GM12875 (cell line): Measurements from ENCODE around the gene SARS1.

ENCODE experiments used
- H3K4me3 ChIP-seq: one replicate; pipeline ENCODE4 v1.5.1; 2011; ENCODE audit warnings: low read depth, low read length, control low read depth
- TF ChIP-seq, protein P1 (sequence below): IDR thresholded peaks from 2 replicates; pipeline ENCODE4 v1.5.1; 2011; ENCODE audit warnings: low read depth, mild to moderate bottlenecking, control low read depth, inconsistent platforms, low read length, moderate library complexity, borderline replicate concordance; ENCODE audit not compliant: insufficient read depth

SARS1 gene

DNA sequence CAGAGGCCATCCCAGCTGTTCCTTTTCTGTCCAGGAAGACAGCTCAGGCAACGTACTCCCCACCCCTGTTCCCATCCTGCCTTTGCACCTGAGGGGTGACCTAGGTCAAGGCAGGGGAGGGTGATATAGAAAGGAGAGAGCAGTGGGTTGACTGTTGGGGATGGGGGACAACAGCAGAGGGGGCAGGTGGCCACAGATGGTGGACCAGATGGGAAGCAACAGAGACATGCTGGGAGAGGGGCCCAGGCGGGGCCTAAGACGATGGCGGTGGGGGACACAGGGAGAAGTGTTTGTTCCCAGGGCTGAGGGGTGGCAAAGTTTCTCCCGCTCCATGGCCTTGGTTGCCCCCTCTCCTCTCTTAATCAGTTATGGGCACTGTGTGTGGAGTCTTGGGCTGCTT is 42.0 kb downstream of the SARS1 start:
- TF ChIP-seq, protein P1, sequence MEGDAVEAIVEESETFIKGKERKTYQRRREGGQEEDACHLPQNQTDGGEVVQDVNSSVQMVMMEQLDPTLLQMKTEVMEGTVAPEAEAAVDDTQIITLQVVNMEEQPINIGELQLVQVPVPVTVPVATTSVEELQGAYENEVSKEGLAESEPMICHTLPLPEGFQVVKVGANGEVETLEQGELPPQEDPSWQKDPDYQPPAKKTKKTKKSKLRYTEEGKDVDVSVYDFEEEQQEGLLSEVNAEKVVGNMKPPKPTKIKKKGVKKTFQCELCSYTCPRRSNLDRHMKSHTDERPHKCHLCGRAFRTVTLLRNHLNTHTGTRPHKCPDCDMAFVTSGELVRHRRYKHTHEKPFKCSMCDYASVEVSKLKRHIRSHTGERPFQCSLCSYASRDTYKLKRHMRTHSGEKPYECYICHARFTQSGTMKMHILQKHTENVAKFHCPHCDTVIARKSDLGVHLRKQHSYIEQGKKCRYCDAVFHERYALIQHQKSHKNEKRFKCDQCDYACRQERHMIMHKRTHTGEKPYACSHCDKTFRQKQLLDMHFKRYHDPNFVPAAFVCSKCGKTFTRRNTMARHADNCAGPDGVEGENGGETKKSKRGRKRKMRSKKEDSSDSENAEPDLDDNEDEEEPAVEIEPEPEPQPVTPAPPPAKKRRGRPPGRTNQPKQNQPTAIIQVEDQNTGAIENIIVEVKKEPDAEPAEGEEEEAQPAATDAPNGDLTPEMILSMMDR = no peak
- no peak overlapping the region for H3K4me3 ChIP-seq

GRCh38 chr1:109256085-109256484 is 42.4 kb downstream of the SARS1 start:
- TF ChIP-seq, protein P1 = no peak
- H3K4me3 ChIP-seq = no peak overlapping the region

GRCh38 chr1:109256971-109257681 is 43.4 kb downstream of the SARS1 start:
- no peak overlapping the region for H3K4me3 ChIP-seq
- TF ChIP-seq, protein P1 = no peak

DNA sequence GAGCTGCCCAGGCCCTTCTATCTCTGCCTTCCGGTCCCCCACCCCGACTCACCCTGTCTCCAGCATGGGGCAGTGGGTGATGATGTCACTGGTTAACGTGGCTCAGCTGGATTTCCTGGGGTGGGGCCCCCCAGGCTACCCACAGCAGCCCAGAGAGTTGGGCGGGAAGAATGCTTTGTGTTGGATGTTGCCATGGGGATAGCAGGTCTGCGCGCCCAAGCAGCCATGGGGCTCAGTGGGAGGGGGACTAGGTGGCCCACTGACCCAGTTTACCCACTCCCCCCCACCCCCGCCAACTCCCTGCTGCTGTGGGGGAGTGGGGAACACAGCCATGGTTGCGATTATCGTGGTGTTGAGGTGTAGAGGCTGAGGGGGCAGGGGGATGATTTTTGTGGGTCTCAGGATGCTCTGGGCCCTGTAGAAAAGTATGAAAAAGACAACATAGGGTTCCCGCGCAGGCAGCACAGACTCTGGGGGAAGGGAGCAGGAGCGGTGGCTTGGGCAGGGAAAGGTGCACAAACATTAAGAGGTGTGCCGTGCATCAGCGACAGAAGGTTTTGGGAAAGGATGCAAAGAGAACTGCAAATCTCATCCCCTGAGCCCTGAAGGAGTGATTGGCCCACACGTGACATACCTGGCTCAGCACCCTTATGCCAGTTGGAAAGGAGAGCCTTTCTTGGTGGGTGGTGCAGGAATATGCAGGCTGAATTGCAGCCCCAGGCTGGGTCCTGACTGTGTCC is 44.1 kb downstream of the SARS1 start:
- no peak overlapping the region for H3K4me3 ChIP-seq
- TF ChIP-seq, protein P1 = no peak

DNA sequence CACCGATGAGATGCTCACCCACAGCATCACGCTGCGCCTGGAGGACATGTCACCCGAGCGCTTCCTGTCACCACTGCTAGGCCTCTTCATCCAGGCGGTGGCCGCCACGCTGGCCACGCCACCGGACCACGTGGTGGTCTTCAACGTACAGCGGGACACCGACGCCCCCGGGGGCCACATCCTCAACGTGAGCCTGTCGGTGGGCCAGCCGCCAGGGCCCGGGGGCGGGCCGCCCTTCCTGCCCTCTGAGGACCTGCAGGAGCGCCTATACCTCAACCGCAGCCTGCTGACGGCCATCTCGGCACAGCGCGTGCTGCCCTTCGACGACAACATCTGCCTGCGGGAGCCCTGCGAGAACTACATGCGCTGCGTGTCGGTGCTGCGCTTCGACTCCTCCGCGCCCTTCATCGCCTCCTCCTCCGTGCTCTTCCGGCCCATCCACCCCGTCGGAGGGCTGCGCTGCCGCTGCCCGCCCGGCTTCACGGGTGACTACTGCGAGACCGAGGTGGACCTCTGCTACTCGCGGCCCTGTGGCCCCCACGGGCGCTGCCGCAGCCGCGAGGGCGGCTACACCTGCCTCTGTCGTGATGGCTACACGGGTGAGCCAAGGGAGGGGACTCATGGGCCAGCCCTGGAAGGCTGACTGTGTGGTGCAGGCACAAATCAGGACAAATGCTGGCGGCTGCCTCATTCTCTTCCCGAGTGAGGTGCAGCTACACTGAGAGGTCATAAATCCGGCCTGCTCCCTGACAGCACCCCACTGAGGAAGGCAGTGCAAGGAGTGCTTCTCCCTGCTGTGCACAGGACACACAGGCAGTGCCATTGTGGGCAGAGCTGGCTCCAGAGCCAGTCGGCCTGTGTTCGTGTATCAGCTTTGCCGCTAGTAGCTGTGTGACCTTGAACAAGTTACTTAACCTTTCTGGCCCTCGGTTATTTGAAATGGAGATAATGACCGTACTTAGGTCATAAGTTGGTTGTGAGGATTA is 45.1 kb downstream of the SARS1 start:
- TF ChIP-seq, protein P1 = no peak
- no peak overlapping the region for H3K4me3 ChIP-seq

- no peak overlapping the region for H3K4me3 ChIP-seq
- TF ChIP-seq, protein P1 = no peak
Observed at GRCh38 chr1:109259674-109260557, 46.2 kb downstream of the SARS1 start.
